Thyroid gland (tissue), 4 donors: ENCODE results near the gene MANBA. TPM values are rescaled to one million over a fixed set of nuclear protein-coding genes. Genes with fewer than 3 reads are reported as not detected.

Experiments
- DNase-seq, 2 donors: peaks; one replicate each; pipeline ENCODE4 v3.0.0-alpha.2; 2019
- H3K27ac ChIP-seq, 3 donors: fragments of 200-600 bp; sonication (generic); 1 replicate in 2 of 3; 2 replicates in 1 of 3; pipeline ENCODE4 v1.5.1; 2016 to 2019; ENCODE audit warnings: mild to moderate bottlenecking in 1 of 3, moderate library complexity in 1 of 3
- H3K27me3 ChIP-seq: fragments of 200-600 bp; sonication (generic); one replicate; pipeline ENCODE4 v1.5.1; 2019
- H3K36me3 ChIP-seq, 2 donors: fragments of 200-600 bp; sonication (generic); one replicate each; pipeline ENCODE4 v1.5.1; 2016 to 2019
- H3K4me1 ChIP-seq, 2 donors: fragments of 200-600 bp; sonication (generic); one replicate each; pipeline ENCODE4 v1.5.1; 2017 to 2019
- H3K4me3 ChIP-seq, 3 donors: fragments of 200-600 bp; sonication (generic); replicated peaks in 1 of 3; 1 replicate in 2 of 3; 2 replicates in 1 of 3; pipeline ENCODE4 v1.5.1; 2016; ENCODE audit warnings: mild to moderate bottlenecking in 1 of 3
- H3K9me3 ChIP-seq: fragments of 200-600 bp; sonication (generic); one replicate; pipeline ENCODE4 v1.5.1; 2017
- POLR2A ChIP-seq, 2 donors: fragments of 450-650 bp; IDR thresholded peaks; one replicate each; pipeline ENCODE4 v1.6.1; 2017; ENCODE audit warnings: antibody characterized with exemption in 2 of 2, mild to moderate bottlenecking in 2 of 2, moderate library complexity in 1 of 2
- WGBS, 2 donors: methylation state at CpG; one replicate each; pipeline ENCODE4 v1.1.5; 2017; 5-methylcytosine and 5-hydroxymethylcytosine counted together
- intact Hi-C: fragments of 100-400 bp; cut with DNase I; formaldehyde crosslinking; loops from one replicate; pipeline ENCODE4 v1.15.1; 2023
- total RNA-seq, 4 donors: library from RNA; depleted of rRNA; stranded (reverse); fragments of >200 nt; gene quantifications; one replicate each; pipeline ENCODE4 v1.2.3, GENCODE V29; 2016
- TF ChIP-seq, protein P1 (sequence below), 6 experiments: fragments of 200-600 bp in 3 of 6; fragments of 450-650 bp in 3 of 6; sonication (generic) in 3 of 6; IDR thresholded peaks; one replicate each; pipeline ENCODE4 v1.5.1; 2016 to 2019; ENCODE audit warnings: antibody characterized with exemption in 6 of 6, mild to moderate bottlenecking in 2 of 6, inconsistent platforms in 1 of 6, moderate library complexity in 1 of 6

MANBA gene
- total RNA-seq, 4 donors from 2014 or later, result 41.3 to 53.4 (median 45.5) TPM

DNA sequence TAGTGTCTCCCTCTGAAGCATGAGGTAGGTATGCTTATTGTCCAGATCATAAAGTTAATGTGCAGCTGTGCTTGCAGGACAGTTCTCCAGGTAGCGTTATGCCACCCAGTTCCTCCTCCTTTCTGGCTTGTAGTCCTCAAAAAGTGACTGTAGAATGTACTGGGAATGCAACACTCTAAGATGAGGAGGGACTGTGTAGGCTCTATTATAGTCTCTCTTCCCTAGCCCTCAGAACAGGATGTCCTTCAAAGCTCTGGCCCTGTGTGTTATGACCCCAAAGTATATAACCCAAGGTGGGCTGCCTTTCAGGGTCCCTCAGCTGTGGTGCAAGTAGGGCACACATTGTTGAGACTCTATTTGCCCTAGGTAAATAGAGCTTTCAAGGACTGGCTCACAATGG lies 20.8 kb upstream of the MANBA start:
- TF ChIP-seq, protein P1, sequence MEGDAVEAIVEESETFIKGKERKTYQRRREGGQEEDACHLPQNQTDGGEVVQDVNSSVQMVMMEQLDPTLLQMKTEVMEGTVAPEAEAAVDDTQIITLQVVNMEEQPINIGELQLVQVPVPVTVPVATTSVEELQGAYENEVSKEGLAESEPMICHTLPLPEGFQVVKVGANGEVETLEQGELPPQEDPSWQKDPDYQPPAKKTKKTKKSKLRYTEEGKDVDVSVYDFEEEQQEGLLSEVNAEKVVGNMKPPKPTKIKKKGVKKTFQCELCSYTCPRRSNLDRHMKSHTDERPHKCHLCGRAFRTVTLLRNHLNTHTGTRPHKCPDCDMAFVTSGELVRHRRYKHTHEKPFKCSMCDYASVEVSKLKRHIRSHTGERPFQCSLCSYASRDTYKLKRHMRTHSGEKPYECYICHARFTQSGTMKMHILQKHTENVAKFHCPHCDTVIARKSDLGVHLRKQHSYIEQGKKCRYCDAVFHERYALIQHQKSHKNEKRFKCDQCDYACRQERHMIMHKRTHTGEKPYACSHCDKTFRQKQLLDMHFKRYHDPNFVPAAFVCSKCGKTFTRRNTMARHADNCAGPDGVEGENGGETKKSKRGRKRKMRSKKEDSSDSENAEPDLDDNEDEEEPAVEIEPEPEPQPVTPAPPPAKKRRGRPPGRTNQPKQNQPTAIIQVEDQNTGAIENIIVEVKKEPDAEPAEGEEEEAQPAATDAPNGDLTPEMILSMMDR (IDR thresholded peaks at IDR 0.05), result no peak
- TF ChIP-seq POLR2A (IDR thresholded peaks at IDR 0.05), result no peak
- no peak for DNase-seq
- intact Hi-C loops, result no loop called here
- 91% methylated on average over 1 of the region's 1 CpG for WGBS, 2 donors
- Histone ChIP-seq H3K27ac (no peak overlapping the region), H3K36me3 (no peaks in the 10 kb centered on the region), H3K4me1 (peaks cover 0 to 7% of the 10 kb centered on the region in 2 donors), H3K9me3 (no peaks in the 10 kb centered on the region), H3K4me3 (no peak overlapping the region), H3K27me3 (no peaks in the 10 kb centered on the region)

DNA sequence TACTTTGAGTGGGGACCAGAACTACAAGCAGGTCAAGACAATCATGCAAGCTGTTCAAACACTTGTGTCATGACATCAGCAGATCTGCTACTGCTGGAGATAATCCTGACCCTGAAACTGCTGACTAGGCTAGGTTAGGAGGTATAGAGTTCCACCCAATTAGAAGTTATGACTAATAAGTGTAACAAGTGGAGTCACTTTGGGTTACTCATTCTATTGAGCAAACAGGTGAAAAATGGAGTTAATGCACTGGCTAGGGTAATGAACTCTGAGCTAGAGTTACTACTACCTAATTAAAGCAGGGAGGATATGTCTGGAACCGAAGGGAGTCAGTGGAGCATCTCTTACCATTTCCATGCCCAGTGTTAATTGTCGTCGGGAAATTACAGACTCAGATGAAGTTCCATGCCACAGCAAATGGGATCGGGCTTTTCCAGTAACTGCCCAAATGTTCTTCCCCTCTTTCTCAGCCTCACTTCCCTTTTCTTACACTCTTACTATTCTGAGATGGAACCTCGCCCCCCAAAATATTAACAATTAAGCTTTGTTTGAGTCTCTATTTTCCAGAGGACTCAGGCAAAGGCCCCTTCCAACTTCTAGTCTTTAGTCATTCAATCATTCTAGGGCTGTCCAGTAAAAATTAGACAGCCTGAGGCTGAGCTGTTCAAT lies 19.8 kb upstream of the MANBA start:
- no peak overlapping the region for H3K27ac ChIP-seq
- H3K4me1 ChIP-seq, result peaks cover 0 to 7% of the 10 kb centered on the region in 2 donors
- 84 to 91% methylated on average over 5 of the region's 5 CpGs for WGBS, 2 donors
- intact Hi-C loops, result no loop called here
- no peak overlapping the region for H3K4me3 ChIP-seq
- TF ChIP-seq POLR2A (IDR thresholded peaks at IDR 0.05), result no peak
- TF ChIP-seq, protein P1 (IDR thresholded peaks at IDR 0.05), result no peak
- no peaks in the 10 kb centered on the region for H3K27me3 ChIP-seq
- H3K9me3 ChIP-seq, result no peaks in the 10 kb centered on the region
- DNase-seq, result no peak
- no peaks in the 10 kb centered on the region for H3K36me3 ChIP-seq

DNA sequence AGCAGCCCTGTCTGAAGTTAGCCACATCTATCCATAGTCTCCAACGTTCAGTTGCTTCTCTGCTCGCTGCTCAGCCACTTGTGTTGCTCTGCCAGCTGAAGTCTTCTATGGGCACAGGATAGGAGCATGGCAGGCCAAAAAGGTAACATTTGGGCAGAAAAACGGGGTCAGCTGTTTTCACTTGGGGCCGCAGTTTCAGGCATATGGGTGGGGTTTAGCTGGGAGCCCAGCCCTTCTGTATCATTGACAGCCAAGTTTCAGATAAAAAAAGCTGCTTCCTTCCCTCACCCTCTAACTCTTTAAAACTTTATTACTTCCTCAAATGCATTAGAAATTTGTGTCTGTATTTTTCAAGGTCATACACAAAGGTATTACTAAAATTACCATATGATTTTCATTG lies 18.4 kb upstream of the MANBA start:
- intact Hi-C loops, result no loop called here
- Histone ChIP-seq H3K36me3 (no peaks in the 10 kb centered on the region), H3K27ac (no peak overlapping the region), H3K4me3 (no peak overlapping the region), H3K4me1 (peaks cover 0 to 7% of the 10 kb centered on the region in 2 donors), H3K9me3 (no peaks in the 10 kb centered on the region), H3K27me3 (no peaks in the 10 kb centered on the region)
- no peak for DNase-seq
- 67 to 72% methylated on average over 4 of the region's 4 CpGs for WGBS, 2 donors
- TF ChIP-seq POLR2A (IDR thresholded peaks at IDR 0.05), result no peak
- TF ChIP-seq, protein P1 (IDR thresholded peaks at IDR 0.05), result no peak

DNA sequence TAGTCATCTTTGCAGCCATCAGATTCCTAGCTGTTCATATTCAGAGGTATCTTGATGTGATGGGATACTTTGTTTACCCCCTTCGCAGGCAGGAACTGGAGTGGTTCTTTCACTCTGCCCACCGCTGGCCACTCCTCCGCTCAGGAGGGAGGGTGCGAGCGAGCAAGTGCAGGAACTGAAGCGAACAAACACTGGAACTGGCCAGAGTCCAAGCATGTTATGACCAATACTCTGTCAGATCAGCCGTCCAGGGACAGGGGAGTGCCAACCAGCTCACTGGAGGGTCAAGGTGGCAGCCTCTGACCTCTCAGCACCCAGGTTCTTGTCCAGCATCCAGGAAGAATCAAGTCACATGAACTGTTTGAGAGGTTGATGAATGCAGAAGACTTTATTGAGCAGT lies 18.0 kb upstream of the MANBA start:
- Histone ChIP-seq H3K27ac (no peak overlapping the region), H3K4me1 (peaks cover 0 to 7% of the 10 kb centered on the region in 2 donors), H3K27me3 (no peaks in the 10 kb centered on the region), H3K4me3 (no peak overlapping the region), H3K36me3 (no peaks in the 10 kb centered on the region), H3K9me3 (no peaks in the 10 kb centered on the region)
- intact Hi-C loops, result no loop called here
- peak; percentile 60 to 65 for DNase-seq
- 24 to 41% methylated on average over 5 to 7 of the region's 7 CpGs for WGBS, 2 donors
- no peak for TF ChIP-seq POLR2A (IDR thresholded peaks at IDR 0.05)
- TF ChIP-seq, protein P1 (IDR thresholded peaks at IDR 0.05), result no peak

DNA sequence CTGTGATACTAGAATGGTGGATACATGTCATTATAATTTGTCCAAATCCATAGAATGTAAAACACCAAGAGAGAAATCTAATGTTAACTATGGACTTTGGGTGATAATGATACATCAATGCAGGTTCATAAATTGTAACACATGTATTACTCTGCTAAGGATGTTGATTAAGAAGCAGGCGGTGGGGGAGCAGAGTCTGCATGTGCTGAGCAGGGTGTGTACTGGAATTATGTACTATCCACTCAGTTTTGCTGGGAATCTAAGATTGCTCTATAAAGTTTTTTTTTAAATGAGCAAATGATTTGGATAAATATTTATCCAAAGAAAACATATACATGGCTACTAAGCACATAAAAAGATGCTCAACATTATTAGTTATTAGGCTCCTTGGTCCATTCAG lies 15.0 kb upstream of the MANBA start:
- Histone ChIP-seq H3K27me3 (no peaks in the 10 kb centered on the region), H3K27ac (no peak overlapping the region), H3K36me3 (no peaks in the 10 kb centered on the region), H3K4me1 (peaks cover 0 to 7% of the 10 kb centered on the region in 2 donors), H3K4me3 (no peak overlapping the region), H3K9me3 (no peaks in the 10 kb centered on the region)
- no peak for DNase-seq
- intact Hi-C loops, result no loop called here
- TF ChIP-seq, protein P1 (IDR thresholded peaks at IDR 0.05), result no peak
- TF ChIP-seq POLR2A (IDR thresholded peaks at IDR 0.05), result no peak
- WGBS, 2 donors, result 94 to 96% methylated on average over 1 of the region's 1 CpG
